NCI-H345 treated with DMSO at 0.1 percent for 48 hours (cell line): Measurements from ENCODE around the gene MRC1.

Experiments used
- DNase-seq: peaks from one replicate; lab custom pipeline; 2025; ENCODE audit not compliant: unreplicated experiment; lab: John Stamatoyannopoulos, UW

MRC1 gene

GRCh38 chr10:17808971-17809841 is at the start of gene MRC1:
Gene MRC1, plus strand, starts transcription at chr10:17809348. Its CDS starts 118 bp downstream, at chr10:17809466.
- DNase-seq, result no peak

GRCh38 chr10:17764142-17764541 is 45.0 kb upstream of the MRC1 start:
- DNase-seq, result no peak

- DNase-seq, result no peak
These were observed 43.5 kb upstream of the MRC1 start for GRCh38 chr10:17765602-17766001.

- no peak for DNase-seq
These were observed 42.4 kb upstream of the MRC1 start for GRCh38 chr10:17766731-17767130.

GRCh38 chr10:17768496-17768895 is 40.7 kb upstream of the MRC1 start:
- DNase-seq, result no peak

- DNase-seq, result no peak
These were observed 40.2 kb upstream of the MRC1 start for GRCh38 chr10:17768957-17769356.

GRCh38 chr10:17771017-17771416 is 38.1 kb upstream of the MRC1 start:
- DNase-seq, result no peak

- no peak for DNase-seq
These were observed 29.4 kb upstream of the MRC1 start for GRCh38 chr10:17779784-17780183.

GRCh38 chr10:17780727-17781126 is 28.4 kb upstream of the MRC1 start:
- DNase-seq, result no peak

GRCh38 chr10:17781856-17782255 is 27.3 kb upstream of the MRC1 start:
- DNase-seq, result no peak

GRCh38 chr10:17782921-17783665 is 26.1 kb upstream of the MRC1 start:
- no peak for DNase-seq

GRCh38 chr10:17783751-17784150 is 25.4 kb upstream of the MRC1 start:
- DNase-seq, result no peak

GRCh38 chr10:17784688-17785087 is 24.5 kb upstream of the MRC1 start:
- no peak for DNase-seq

- no peak for DNase-seq
These were observed 23.7 kb upstream of the MRC1 start for GRCh38 chr10:17785276-17785930.

GRCh38 chr10:17787087-17787961 is 21.8 kb upstream of the MRC1 start:
- no peak for DNase-seq

- no peak for DNase-seq
These were observed 20.5 kb upstream of the MRC1 start for GRCh38 chr10:17788646-17789045.

GRCh38 chr10:17789396-17789795 is 19.8 kb upstream of the MRC1 start:
- no peak for DNase-seq

- DNase-seq, result no peak
These were observed 18.5 kb upstream of the MRC1 start for GRCh38 chr10:17790651-17791050.

- DNase-seq, result no peak
These were observed 16.2 kb upstream of the MRC1 start for GRCh38 chr10:17792991-17793390.

GRCh38 chr10:17793823-17794644 is 15.1 kb upstream of the MRC1 start:
- no peak for DNase-seq
